ENCODE results near the gene CPEB2. TPM values are rescaled to one million over a fixed set of nuclear protein-coding genes. Genes with fewer than 3 reads are reported as not detected.

Gene CPEB2
- total RNA-seq, 3 donors from 2014 or later: 4.8 to 8.7 (median 8.2) TPM

DNA sequence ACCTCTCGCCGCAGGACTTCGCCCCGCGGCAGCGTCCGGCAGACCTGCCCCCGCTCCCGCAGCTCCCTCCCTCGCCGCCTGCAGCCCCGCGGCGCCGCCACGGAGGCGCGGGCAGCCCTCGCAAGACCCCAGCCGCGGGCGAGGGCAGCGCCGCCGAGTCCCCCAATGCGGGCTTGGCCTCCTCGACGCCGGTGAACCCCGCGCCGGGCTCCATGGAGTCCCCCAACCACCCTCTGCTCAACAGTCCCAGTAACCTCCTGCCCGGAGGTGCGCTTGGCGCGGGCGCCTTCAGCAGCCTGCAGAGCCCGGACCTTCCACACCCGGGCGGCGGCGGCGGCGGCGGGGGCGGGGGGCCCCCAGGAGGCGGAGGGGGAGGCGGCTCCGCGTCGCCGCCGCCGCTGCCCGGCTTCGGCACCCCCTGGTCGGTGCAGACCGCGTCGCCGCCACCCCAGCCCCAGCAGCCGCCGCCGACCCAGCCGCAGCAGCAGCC is 1.2 kb downstream of the CPEB2 start:
- Mint-ChIP-seq H3K9me3 (no peaks in the 10 kb centered on the region), H3K36me3 (ENCODE audit: insufficient read depth) (peaks cover 3% of the 10 kb centered on the region), H3K27me3 (ENCODE audit: low read depth) (no peaks in the 10 kb centered on the region), H3K4me1 (ENCODE audit: low read depth) (peaks cover 27% of the 10 kb centered on the region), H3K4me3 (peak overlapping the region; percentile 90)
- DNase-seq (peak; percentile 56), ATAC-seq (peak; percentile 20 to 31)

DNA sequence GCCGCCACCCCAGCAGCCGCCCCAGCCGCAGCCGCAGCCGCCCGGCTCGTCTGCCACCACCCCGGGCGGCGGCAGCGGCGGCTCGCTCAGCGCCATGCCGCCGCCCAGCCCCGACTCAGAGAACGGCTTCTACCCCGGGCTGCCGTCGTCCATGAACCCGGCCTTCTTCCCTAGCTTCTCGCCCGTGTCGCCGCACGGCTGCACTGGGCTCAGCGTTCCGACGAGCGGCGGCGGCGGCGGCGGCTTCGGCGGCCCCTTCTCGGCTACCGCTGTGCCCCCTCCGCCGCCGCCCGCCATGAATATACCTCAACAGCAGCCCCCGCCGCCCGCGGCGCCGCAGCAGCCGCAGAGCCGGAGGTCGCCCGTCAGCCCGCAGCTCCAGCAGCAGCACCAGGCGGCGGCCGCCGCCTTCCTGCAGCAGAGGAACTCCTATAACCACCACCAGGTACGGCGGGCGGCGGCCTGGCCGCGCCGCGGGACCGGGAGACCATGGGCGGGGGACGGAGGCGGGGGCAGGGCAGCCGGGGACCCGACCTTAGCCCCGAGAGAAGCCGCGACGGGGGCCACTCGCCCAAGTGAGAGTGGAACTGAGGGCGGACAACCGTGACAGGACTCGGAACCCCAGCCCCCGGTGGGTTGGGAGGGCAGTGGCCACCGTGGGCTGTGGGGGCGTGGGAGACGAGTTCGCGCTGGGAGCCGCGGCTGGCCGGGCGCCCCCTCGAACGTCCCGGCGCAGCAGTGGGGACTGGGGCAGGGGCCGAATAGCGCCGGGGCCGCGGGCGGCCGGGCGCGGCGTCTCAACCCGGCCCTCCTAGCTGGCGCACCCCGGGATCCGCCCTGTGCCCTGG is 1.8 kb downstream of the CPEB2 start:
- Mint-ChIP-seq H3K4me3 (peak overlapping the region; percentile 90), H3K36me3 (ENCODE audit: insufficient read depth) (peaks cover 3% of the 10 kb centered on the region), H3K9me3 (no peaks in the 10 kb centered on the region), H3K27me3 (ENCODE audit: low read depth) (no peaks in the 10 kb centered on the region), H3K4me1 (ENCODE audit: low read depth) (peaks cover 27% of the 10 kb centered on the region)
- ATAC-seq (peak; percentile 12 to 13), DNase-seq (peak; percentile 41)

DNA sequence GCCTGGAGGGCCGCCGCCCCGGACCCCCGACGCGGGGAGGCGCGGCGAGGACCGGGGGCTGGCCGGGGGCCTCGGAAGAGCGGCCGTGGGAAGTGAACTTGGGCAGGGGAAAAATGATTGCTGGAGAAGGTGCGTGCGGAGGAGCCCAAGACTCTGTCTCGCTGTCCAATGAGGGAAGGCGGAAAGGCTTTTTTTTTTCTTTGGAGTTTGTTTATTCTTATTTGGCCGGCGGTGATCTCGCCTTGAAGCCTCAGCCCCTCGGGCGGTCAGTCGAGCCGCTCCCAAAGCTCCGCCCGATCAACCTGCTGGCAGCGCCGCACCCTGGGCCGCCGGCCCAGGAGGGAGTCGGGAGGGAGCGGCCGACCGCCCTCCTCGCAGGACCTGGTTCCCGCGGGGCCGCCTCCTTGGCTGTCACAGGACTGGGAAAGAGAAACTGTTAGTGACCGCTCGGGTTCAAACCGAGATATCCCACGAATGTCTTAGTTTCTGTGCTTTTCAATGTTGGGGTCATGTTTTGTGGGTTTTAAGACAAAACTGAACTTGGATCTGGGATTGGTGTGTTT is 2.5 kb downstream of the CPEB2 start:
- ATAC-seq (no peak), DNase-seq (peak; percentile 9)
- Mint-ChIP-seq H3K4me1 (ENCODE audit: low read depth) (peaks cover 30% of the 10 kb centered on the region), H3K4me3 (peak overlapping the region; percentile 88), H3K9me3 (no peaks in the 10 kb centered on the region), H3K27me3 (ENCODE audit: low read depth) (no peaks in the 10 kb centered on the region), H3K36me3 (ENCODE audit: insufficient read depth) (peaks cover 7% of the 10 kb centered on the region)

DNA sequence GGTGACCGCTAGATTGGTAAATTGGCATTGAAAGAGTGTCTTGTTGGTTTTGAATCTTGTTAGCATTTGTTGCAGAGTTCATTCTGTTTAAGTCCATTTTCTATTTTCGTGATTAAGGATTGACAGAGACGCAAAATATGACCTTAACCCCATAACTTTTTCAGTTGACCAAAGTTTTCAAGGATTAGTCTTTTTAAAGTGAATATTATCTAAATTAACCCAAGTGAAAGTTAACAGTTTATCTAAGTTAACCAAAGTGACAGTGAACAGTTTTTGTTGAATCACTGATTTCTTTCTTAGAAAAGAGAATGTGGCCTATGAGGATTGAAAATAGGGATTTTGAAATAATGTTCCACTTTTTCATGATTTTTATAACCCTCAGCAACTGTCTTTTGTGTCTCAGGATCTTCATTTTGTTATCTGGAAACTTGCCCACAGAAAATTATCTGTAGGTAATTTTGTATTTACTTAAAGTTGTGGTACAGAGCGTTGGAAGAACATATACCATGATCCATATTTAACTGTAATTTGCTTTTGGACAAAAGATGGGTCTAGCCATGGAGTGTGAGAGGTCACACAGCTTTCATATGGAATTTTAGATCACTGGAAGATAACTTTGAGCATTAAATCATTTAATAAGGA is 3.3 kb downstream of the CPEB2 start:
- no peaks in the 10 kb centered on the region for H3K9me3 Mint-ChIP-seq
- H3K27me3 Mint-ChIP-seq (ENCODE audit: low read depth): no peaks in the 10 kb centered on the region
- ATAC-seq (no peak), DNase-seq (no peak)
- peak overlapping the region; percentile 88 for H3K4me3 Mint-ChIP-seq
- H3K36me3 Mint-ChIP-seq (ENCODE audit: insufficient read depth): peaks cover 11% of the 10 kb centered on the region
- peaks cover 32% of the 10 kb centered on the region for H3K4me1 Mint-ChIP-seq (ENCODE audit: low read depth)

DNA sequence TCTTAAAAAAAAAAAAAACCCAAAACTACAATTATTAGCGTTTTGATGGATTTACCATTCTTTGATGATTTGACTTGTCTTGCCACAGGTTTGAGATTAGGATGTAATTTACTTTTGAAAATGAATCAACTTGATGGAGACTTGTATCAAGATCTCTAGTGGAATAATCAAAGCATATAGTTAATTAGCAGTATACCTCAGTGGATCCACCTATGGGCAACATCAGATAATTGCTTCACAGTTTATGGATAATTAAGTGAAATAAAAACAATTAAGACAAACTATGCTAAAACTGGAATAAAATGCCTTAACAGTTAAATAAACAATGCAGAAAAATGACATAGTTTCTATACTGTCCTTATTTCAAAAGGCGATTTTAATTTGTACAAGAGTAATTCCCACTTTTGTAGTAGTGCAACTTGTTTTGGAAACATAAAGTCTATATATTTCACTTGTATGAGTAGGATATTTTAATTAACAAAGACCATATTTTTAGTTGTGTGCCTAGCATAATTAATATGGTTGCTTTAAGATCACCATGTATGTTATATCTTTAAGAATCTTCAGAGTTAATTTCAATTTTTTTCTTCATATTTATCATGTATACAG is 4.2 kb downstream of the CPEB2 start:
- H3K9me3 Mint-ChIP-seq: no peaks in the 10 kb centered on the region
- DNase-seq (no peak), ATAC-seq (no peak)
- H3K27me3 Mint-ChIP-seq (ENCODE audit: low read depth): no peaks in the 10 kb centered on the region
- H3K4me1 Mint-ChIP-seq (ENCODE audit: low read depth): peaks cover 28% of the 10 kb centered on the region
- H3K36me3 Mint-ChIP-seq (ENCODE audit: insufficient read depth): peaks cover 11% of the 10 kb centered on the region
- H3K4me3 Mint-ChIP-seq: peak overlapping the region; percentile 88

DNA sequence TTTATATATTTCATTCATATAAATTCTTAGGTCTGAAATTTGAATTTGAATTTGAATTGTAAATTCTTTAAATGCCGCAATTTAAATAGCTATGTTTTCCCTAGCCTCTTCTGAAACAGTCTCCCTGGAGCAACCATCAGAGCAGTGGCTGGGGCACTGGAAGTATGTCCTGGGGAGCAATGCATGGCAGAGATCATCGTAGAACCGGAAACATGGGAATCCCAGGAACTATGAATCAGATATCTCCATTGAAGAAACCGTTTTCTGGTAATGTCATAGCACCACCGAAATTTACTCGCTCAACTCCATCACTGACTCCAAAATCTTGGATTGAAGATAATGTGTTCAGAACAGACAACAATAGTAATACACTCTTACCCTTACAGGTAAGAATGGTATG is 4.9 kb downstream of the CPEB2 start:
- H3K27me3 Mint-ChIP-seq (ENCODE audit: low read depth): no peaks in the 10 kb centered on the region
- H3K36me3 Mint-ChIP-seq (ENCODE audit: insufficient read depth): peaks cover 11% of the 10 kb centered on the region
- ATAC-seq: no peak
- DNase-seq: no peak
- no peaks in the 10 kb centered on the region for H3K9me3 Mint-ChIP-seq
- no peak overlapping the region for H3K4me3 Mint-ChIP-seq
- H3K4me1 Mint-ChIP-seq (ENCODE audit: low read depth): peaks cover 28% of the 10 kb centered on the region

DNA sequence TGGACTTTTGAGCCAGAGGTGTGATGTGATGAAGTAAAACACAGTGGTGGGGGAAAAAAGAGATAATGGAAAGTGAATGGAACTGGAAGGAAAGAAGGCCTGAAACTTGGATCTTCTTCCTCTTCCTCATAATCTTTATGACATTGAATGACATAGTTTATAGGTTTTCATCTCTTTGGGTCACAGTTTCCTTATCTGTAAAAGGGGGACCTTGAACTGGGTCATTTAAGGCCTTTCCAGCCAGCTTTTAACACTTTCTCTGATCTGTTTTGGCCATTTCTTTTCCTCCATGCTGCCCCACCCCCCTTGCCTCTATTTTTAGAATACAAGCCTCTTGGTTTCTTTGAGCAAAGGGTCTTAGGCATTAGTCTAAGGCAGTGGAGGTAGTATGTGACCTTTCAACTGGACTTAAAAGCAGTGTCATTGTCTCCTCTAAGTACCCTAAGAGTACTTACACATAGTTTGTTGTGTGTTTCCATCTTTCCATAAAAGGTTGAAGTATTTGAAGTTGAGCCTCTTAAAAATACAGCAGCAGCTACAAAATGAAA is 7.8 kb downstream of the CPEB2 start:
- peaks cover 33% of the 10 kb centered on the region for H3K4me1 Mint-ChIP-seq (ENCODE audit: low read depth)
- no peaks in the 10 kb centered on the region for H3K27me3 Mint-ChIP-seq (ENCODE audit: low read depth)
- ATAC-seq (no peak), DNase-seq (no peak)
- peaks cover 12% of the 10 kb centered on the region for H3K36me3 Mint-ChIP-seq (ENCODE audit: insufficient read depth)
- no peak overlapping the region for H3K4me3 Mint-ChIP-seq
- no peaks in the 10 kb centered on the region for H3K9me3 Mint-ChIP-seq

DNA sequence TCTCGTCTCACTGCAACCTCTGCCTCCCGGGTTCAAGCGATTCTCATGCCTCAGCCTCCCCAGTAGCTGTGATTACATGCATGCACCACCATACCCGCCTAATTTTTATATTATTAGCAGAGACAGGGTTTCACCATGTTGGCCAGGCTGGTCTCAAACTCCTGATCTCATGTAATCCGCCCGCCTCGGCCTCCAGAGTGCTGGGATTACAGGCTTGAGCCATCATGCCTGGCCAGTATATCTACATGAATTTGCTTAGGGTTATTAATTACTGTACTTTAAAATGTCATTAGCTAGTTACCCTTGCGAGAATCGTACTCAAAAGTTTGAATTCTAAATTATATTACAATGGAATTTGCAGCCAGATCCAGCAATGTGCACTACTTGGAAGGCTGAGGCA is 8.9 kb downstream of the CPEB2 start:
- Mint-ChIP-seq H3K4me1 (ENCODE audit: low read depth) (peaks cover 22% of the 10 kb centered on the region), H3K27me3 (ENCODE audit: low read depth) (no peaks in the 10 kb centered on the region)
- no peak for ATAC-seq

DNA sequence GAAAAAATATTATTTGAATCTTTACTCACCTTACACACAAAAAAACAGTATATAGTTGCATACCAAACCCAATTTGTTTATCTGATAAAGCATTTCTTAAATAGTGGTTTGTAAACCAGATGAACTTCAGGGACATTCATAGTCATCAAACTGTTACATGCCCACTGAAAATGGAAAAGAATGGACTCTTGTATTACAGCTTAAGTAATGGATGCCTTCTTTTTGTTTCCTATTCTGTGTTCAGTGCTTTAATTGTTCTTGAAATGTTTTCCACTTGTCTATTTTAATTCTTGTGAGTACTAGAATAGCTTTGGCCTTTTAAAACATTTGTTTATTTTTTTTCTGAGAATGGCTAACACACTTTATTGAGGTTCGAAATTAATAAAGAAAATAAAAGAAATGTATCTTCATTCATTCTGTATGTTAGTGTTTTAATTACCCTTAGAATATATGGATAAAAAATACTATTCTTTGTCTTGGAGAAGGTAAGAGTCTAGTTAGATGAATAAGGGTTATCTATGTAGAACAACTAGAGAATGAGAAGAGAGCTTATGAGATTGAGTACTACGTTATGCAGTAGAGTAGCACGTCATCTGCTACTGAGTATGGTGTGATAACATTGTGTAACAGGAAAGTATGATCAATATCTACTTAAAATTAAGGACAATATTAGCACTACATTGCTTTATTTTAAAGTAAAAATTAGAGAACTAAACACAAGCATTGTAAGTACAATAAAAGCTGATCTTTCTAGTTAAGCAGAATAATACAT is 9.9 kb downstream of the CPEB2 start:
- ATAC-seq (no peak), DNase-seq (no peak)
- no peaks in the 10 kb centered on the region for H3K27me3 Mint-ChIP-seq (ENCODE audit: low read depth)
- peaks cover 15% of the 10 kb centered on the region for H3K4me1 Mint-ChIP-seq (ENCODE audit: low read depth)
- H3K9me3 Mint-ChIP-seq: no peaks in the 10 kb centered on the region
- H3K36me3 Mint-ChIP-seq (ENCODE audit: insufficient read depth): peaks cover 15% of the 10 kb centered on the region
- no peak overlapping the region for H3K4me3 Mint-ChIP-seq

More for the DNA sequence above, 8.9 kb downstream of the CPEB2 start:
- Mint-ChIP-seq H3K36me3 (ENCODE audit: insufficient read depth) (peaks cover 14% of the 10 kb centered on the region), H3K4me3 (no peak overlapping the region), H3K9me3 (no peaks in the 10 kb centered on the region)
- DNase-seq: no peak

DNA sequence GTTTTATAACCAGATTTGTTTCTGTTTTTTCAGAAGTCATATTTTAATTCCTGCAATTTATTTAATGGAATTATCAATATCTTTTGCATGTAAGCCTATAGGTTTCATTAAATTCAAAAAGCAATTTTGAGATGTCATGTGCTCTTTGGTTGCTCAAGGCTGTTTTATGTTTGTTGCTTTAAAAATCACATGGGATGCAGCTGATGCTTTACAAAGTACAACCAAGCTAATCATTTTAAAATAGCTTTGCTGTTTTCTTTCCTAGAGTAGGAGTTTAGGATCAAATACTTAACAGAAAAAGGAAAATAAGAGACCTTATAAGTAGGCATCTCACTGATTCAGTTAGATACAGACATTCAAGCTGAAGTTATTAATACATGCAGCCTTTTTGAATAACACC is 11.3 kb downstream of the CPEB2 start:
- ATAC-seq (no peak), DNase-seq (no peak)
- H3K9me3 Mint-ChIP-seq: no peaks in the 10 kb centered on the region
- H3K4me3 Mint-ChIP-seq: no peak overlapping the region
- peaks cover 17% of the 10 kb centered on the region for H3K4me1 Mint-ChIP-seq (ENCODE audit: low read depth)
- H3K27me3 Mint-ChIP-seq (ENCODE audit: low read depth): no peaks in the 10 kb centered on the region
- H3K36me3 Mint-ChIP-seq (ENCODE audit: insufficient read depth): peaks cover 14% of the 10 kb centered on the region

DNA sequence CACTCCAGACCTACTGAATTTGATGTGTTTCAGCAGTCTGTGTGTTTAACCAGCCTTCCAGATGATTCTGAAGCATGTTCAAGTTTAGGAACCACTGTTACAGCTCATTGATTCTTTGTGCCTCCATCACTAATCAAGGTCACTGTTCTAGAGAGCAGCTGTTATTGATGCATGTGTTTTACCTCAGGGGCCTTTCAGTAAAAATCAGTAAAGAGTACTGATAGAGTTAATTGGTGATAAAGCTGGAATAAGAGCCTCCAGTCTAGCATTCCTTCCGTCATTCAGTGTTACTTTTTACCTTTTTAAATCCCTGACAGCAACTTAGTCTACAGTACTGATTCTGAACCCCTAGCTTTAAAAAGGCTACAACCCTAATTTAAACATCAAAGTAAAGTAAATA is 12.9 kb downstream of the CPEB2 start:
- Mint-ChIP-seq H3K4me1 (ENCODE audit: low read depth) (peaks cover 22% of the 10 kb centered on the region), H3K4me3 (no peak overlapping the region), H3K36me3 (ENCODE audit: insufficient read depth) (peaks cover 12% of the 10 kb centered on the region), H3K27me3 (ENCODE audit: low read depth) (no peaks in the 10 kb centered on the region), H3K9me3 (no peaks in the 10 kb centered on the region)
- ATAC-seq (no peak), DNase-seq (no peak)

DNA sequence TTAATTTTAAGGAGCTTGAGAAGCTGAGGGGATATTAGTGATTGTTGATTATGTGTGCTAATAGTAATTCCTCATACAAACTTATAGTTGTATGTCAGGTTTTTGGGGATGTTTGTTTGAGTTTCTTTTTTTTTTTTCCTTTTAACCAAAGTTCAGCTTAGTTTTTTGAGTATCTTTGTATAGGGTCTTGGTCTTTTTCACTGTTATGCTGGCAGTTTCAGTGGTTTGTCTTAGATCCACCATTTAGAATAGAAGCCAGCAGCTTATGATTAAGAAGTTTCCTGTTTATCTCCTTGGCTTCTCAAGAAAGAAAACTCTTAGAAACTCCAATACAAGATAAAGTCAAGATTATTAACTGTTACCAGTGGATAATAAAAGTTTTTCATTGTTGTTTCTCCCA is 16.1 kb downstream of the CPEB2 start:
- Mint-ChIP-seq H3K36me3 (ENCODE audit: insufficient read depth) (peaks cover 15% of the 10 kb centered on the region), H3K4me3 (no peak overlapping the region), H3K9me3 (no peaks in the 10 kb centered on the region), H3K4me1 (ENCODE audit: low read depth) (peaks cover 35% of the 10 kb centered on the region), H3K27me3 (ENCODE audit: low read depth) (no peaks in the 10 kb centered on the region)
- DNase-seq (no peak), ATAC-seq (no peak)

DNA sequence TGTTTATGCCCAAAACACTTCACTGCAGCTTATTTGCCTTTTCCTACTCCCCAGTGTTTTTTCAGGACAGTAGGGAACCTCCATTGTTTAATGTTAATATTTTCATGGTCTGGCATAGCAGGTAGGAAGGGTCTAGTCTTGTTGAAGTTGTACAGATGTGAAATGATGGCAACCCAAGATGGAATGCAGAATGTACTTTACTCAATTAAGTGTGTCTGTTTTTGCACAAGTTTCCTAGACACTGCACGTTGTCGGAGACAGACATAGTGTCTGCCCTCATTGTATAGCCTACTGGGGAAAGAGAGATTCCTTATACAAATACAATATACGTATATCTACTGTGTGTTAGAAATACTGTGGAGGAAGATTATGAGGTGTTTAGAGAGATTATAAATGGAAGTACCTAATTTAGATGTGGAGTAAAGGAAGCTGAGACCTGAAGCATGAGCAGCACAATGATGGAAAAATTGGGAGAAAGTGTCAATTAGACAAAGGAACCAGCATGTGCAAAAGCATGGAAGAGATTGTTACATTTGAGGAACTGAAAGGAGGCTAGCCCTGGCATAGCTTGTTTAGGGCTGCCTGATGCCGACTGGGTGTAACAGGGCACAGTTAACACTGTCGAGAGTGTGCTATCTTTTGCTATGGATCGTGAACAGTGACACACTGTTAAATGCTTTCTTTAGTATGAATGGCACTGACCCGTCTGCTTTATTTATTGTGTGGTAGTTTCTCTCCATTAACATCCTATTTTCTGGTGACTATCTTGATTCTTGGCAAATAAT is 18.4 kb downstream of the CPEB2 start:
- no peak for ATAC-seq
- Mint-ChIP-seq H3K9me3 (no peaks in the 10 kb centered on the region), H3K4me3 (no peak overlapping the region), H3K4me1 (ENCODE audit: low read depth) (peaks cover 36% of the 10 kb centered on the region), H3K36me3 (ENCODE audit: insufficient read depth) (peaks cover 20% of the 10 kb centered on the region), H3K27me3 (ENCODE audit: low read depth) (no peaks in the 10 kb centered on the region)
- DNase-seq: no peak

Measured in activated T-cell treated with anti-CD3 and anti-CD28 coated beads, Interleukin-2, amount 50 U/mL, for 4 hours (primary cell).